AG04449 (cell line): Measurements from ENCODE around the gene PRDM1.
A peak's percentile ranks its signal among the peaks of the same experiment; 100 is the strongest.

Source experiments
- CTCF ChIA-PET: fragments of 350-600 bp; formaldehyde crosslinking; extraction: SDS; loops from one replicate; lab custom pipeline; 2021; ENCODE audit warnings: antibody characterized with exemption; lab: Yijun Ruan, JAX
- POLR2A ChIA-PET: fragments of 400-600, 350-600 bp; formaldehyde crosslinking; extraction: SDS; loops from one replicate; lab custom pipeline; 2020; ENCODE audit warnings: antibody characterized with exemption, inconsistent platforms; lab: Yijun Ruan, JAX
- DNase-seq: peaks from one replicate; pipeline ENCODE4 v3.0.0-alpha.2; 2010; ENCODE audit warnings: low read depth, low spot score
- H3K4me3 ChIP-seq: 2 replicates; pipeline ENCODE4 v1.5.1; 2011; ENCODE audit warnings: low read depth, mild to moderate bottlenecking, control low read depth, low read length
- CTCF ChIP-seq: IDR thresholded peaks from one replicate; pipeline ENCODE4 v1.5.1; 2011; ENCODE audit warnings: mild to moderate bottlenecking, moderate library complexity, low read length, control low read depth, inconsistent platforms; ENCODE audit not compliant: insufficient read depth; ENCODE audit errors: missing control alignments

The PRDM1 gene

GRCh38 chr6:106126482-106126881 lies 40.3 kb downstream of the PRDM1 start:
- POLR2A ChIA-PET: no interaction called here
- DNase-seq: no peak
- CTCF ChIA-PET: interaction anchor here (0.8 to 1.2 kb wide), 3 partner anchors 98 to 394 kb away, joined by 3 to 4 read pairs (median 3); no protein-coding TSS in a partner anchor
- H3K4me3 ChIP-seq: no peak overlapping the region
- TF ChIP-seq CTCF: no peak

GRCh38 chr6:106128981-106129781 lies 43.0 kb downstream of the PRDM1 start:
- no peak overlapping the region for H3K4me3 ChIP-seq
- ChIA-PET CTCF (interaction anchor here (0.7 to 1.9 kb wide), 3 partner anchors 94 to 357 kb away, joined by 3 to 9 read pairs (median 3); no protein-coding TSS in a partner anchor), POLR2A (interaction anchor here (0.6 to 0.7 kb wide), 2 partner anchors 43 to 53 kb away, joined by 3 to 7 read pairs; no protein-coding TSS in a partner anchor)
- peak; percentile 59 for DNase-seq
- TF ChIP-seq CTCF: no peak

GRCh38 chr6:106132153-106132698 lies 46.1 kb downstream of the PRDM1 start:
- no peak for DNase-seq
- CTCF ChIA-PET: interaction anchor here (1.2 to 1.5 kb wide), 2 partner anchors 8 to 11 kb away, joined by 3 read pairs; no protein-coding TSS in a partner anchor
- POLR2A ChIA-PET: no interaction called here
- no peak for TF ChIP-seq CTCF
- no peak overlapping the region for H3K4me3 ChIP-seq

GRCh38 chr6:106133040-106133439 lies 46.9 kb downstream of the PRDM1 start:
- H3K4me3 ChIP-seq: no peak overlapping the region
- ChIA-PET CTCF (interaction anchor here (0.8 to 1.5 kb wide), 3 partner anchors 9 to 90 kb away, joined by 3 read pairs; no protein-coding TSS in a partner anchor), POLR2A (no interaction called here)
- no peak for DNase-seq
- no peak for TF ChIP-seq CTCF

GRCh38 chr6:106134087-106134770 lies 48.1 kb downstream of the PRDM1 start:
- POLR2A ChIA-PET: no interaction called here
- no peak for DNase-seq

More at GRCh38 chr6:106134087-106134770, 48.1 kb downstream of the PRDM1 start:
- CTCF ChIA-PET: no interaction called here
- no peak overlapping the region for H3K4me3 ChIP-seq
- TF ChIP-seq CTCF: no peak
